NB4 (cell line): ENCODE results near the gene GABBR2.

Source experiments
- MYC ChIP-seq: IDR thresholded peaks from 2 replicates; pipeline ENCODE4 v1.6.1; 2011; ENCODE audit warnings: low read depth, low read length
- POLR2A ChIP-seq: IDR thresholded peaks from 2 replicates; pipeline ENCODE4 v1.6.1; 2011; ENCODE audit warnings: mild to moderate bottlenecking; ENCODE audit not compliant: insufficient read length; ENCODE audit errors: extremely low read depth
- TF ChIP-seq, protein P1 (sequence below): IDR thresholded peaks from one replicate; pipeline ENCODE4 v1.5.1; 2012; ENCODE audit warnings: low read depth, low read length

DNA sequence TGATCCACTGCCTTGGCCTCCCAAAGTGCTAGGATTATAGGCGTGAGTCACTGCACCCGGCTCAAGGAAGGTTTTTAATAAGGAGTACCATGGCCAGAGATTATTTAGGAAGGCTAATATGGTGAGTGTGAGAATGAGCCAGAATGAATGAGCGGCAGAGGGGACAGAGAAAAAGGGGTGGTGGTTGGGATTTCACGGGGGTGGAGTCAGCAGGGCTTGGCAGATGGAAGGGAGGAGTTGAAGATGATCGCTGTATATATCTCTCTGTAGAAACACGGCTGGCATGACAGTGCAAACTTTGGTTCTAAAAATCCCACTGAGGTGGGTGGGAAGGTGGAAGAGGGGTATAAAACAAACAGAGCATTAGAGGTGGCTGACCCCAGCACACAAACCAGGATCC lies 276.6 kb downstream of the GABBR2 start:
- TF ChIP-seq, protein P1, sequence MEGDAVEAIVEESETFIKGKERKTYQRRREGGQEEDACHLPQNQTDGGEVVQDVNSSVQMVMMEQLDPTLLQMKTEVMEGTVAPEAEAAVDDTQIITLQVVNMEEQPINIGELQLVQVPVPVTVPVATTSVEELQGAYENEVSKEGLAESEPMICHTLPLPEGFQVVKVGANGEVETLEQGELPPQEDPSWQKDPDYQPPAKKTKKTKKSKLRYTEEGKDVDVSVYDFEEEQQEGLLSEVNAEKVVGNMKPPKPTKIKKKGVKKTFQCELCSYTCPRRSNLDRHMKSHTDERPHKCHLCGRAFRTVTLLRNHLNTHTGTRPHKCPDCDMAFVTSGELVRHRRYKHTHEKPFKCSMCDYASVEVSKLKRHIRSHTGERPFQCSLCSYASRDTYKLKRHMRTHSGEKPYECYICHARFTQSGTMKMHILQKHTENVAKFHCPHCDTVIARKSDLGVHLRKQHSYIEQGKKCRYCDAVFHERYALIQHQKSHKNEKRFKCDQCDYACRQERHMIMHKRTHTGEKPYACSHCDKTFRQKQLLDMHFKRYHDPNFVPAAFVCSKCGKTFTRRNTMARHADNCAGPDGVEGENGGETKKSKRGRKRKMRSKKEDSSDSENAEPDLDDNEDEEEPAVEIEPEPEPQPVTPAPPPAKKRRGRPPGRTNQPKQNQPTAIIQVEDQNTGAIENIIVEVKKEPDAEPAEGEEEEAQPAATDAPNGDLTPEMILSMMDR = no peak
- no peak for TF ChIP-seq POLR2A
- no peak for TF ChIP-seq MYC
